K562 (cell line): ENCODE results near the gene GCNT1. TPM values are rescaled to one million over a fixed set of nuclear protein-coding genes. Genes with fewer than 3 reads are reported as not detected.

Experiments
- ATAC-seq: fragments of 200-7000 bp; cut with Tn5 transposase; 3 replicates; pipeline ENCODE4 v1.9.1; 2020; ENCODE audit warnings: moderate library complexity
- BruUV-seq: library from RNA; stranded (reverse); fragments of 400-500 nt; replicated peaks from 2 replicates; lab custom pipeline; 2021; lab: Mats Ljungman, UMichigan
- CTCF ChIA-PET: fragments of 300-600 bp; formaldehyde crosslinking; extraction: SDS; loops from one replicate; lab custom pipeline; 2021; ENCODE audit warnings: low intra/inter-chr PET ratio; lab: Yijun Ruan, JAX
- POLR2A ChIA-PET: fragments of 300-600, 350-650 bp; sonication (Branson Sonifier 250); formaldehyde crosslinking; extraction: SDS; loops from one replicate; lab custom pipeline; 2021; ENCODE audit warnings: antibody characterized with exemption, inconsistent platforms; lab: Yijun Ruan, JAX
- DNase-seq, 4 experiments: peaks; one replicate each; pipeline versions ENCODE4 v3.0.0 to v3.0.0-alpha.2; 2011 to 2018; ENCODE audit warnings: low spot score in 3 of 4, mixed read lengths in 3 of 4; ENCODE audit errors: extremely low read depth in 1 of 4
- FAIRE-seq: peaks from 2 replicates; lab custom pipeline; 2011; peaks lifted over from hg19 to GRCh38; lab: Jason Lieb, UNC
- H2AFZ ChIP-seq: 2 replicates; pipeline ENCODE4 v1.6.0; 2011; ENCODE audit warnings: low read depth, low read length, control low read depth, inconsistent platforms
- H3K27ac ChIP-seq: fragments of 200-600 bp; 3 replicates; pipeline ENCODE4 v1.8.0; 2011; ENCODE audit warnings: low read depth, mild to moderate bottlenecking, control low read depth, inconsistent platforms, low read length, moderate library complexity, mixed read lengths; ENCODE audit errors: extremely low read depth
- H3K27me3 ChIP-seq, 2 experiments: fragments of 300-600 bp in 1 of 2; 2 replicates in 1 of 2; 3 replicates in 1 of 2; pipeline versions ENCODE4 v1.6.0 to v1.8.0; 2011; ENCODE audit warnings: inconsistent platforms in 2 of 2, low read length in 2 of 2, mild to moderate bottlenecking in 1 of 2, mixed read lengths in 1 of 2, moderate library complexity in 1 of 2; ENCODE audit not compliant: control insufficient read depth in 2 of 2, insufficient read depth in 2 of 2
- H3K36me3 ChIP-seq: fragments of 300-600 bp; 3 replicates; pipeline ENCODE4 v1.8.0; 2011; ENCODE audit warnings: mild to moderate bottlenecking, low read length, inconsistent platforms; ENCODE audit not compliant: control insufficient read depth, insufficient read depth
- H3K4me1 ChIP-seq, 2 experiments: fragments of 200-600 bp in 1 of 2; replicated peaks in 1 of 2; 2 replicates in 1 of 2; 3 replicates in 1 of 2; pipeline versions ENCODE4 v1.5.1 to v1.8.0; 2011; ENCODE audit warnings: inconsistent platforms in 2 of 2, low read length in 2 of 2, mild to moderate bottlenecking in 1 of 2, mixed read lengths in 1 of 2, moderate library complexity in 1 of 2; ENCODE audit not compliant: control insufficient read depth in 2 of 2, insufficient read depth in 2 of 2
- H3K4me2 ChIP-seq: 2 replicates; pipeline ENCODE4 v1.6.1; 2011; ENCODE audit warnings: low read length, control low read depth, inconsistent platforms, mixed read lengths; ENCODE audit not compliant: insufficient read depth
- H3K4me3 ChIP-seq: fragments of 200-600 bp; sonication (generic), shearing (Covaris generic); 2 replicates; pipeline ENCODE4 v1.5.1; 2016; ENCODE audit warnings: control low read depth, inconsistent platforms
- H3K79me2 ChIP-seq: fragments of 200-600 bp; 3 replicates; pipeline ENCODE4 v1.8.0; 2011; ENCODE audit warnings: low read length, inconsistent platforms; ENCODE audit not compliant: control insufficient read depth, insufficient read depth
- H3K9ac ChIP-seq, 2 experiments: 2 replicates each; pipeline versions ENCODE4 v1.6.0 to v1.6.1; 2011; ENCODE audit warnings: low read depth in 2 of 2, low read length in 2 of 2, control low read depth in 1 of 2, inconsistent platforms in 1 of 2, mild to moderate bottlenecking in 1 of 2, mixed read lengths in 1 of 2; ENCODE audit not compliant: insufficient read depth in 1 of 2
- H3K9me1 ChIP-seq: one replicate; pipeline ENCODE4 v1.6.0; 2011; ENCODE audit warnings: inconsistent platforms, mild to moderate bottlenecking, low read length, moderate library complexity; ENCODE audit not compliant: control insufficient read depth, insufficient read depth
- H3K9me3 ChIP-seq: replicated peaks from 2 replicates; pipeline ENCODE4 v1.5.1; 2011; ENCODE audit warnings: low read depth, low read length, inconsistent platforms; ENCODE audit not compliant: control insufficient read depth, insufficient read depth
- H4K20me1 ChIP-seq: replicated peaks from 2 replicates; pipeline ENCODE4 v1.6.1; 2011; ENCODE audit warnings: low read length, inconsistent platforms, mixed read lengths; ENCODE audit not compliant: control insufficient read depth, insufficient read depth
- EGR1 ChIP-seq: fragments of 450-650 bp; conservative IDR thresholded peaks from 2 replicates; pipeline ENCODE4 v1.6.1; 2017; ENCODE audit warnings: mild to moderate bottlenecking
- JUNB ChIP-seq: fragments of 450-650 bp; formaldehyde crosslinking; conservative IDR thresholded peaks from 2 replicates; pipeline ENCODE4 v1.4.0; 2020; ENCODE audit warnings: mild to moderate bottlenecking
- MCM2 ChIP-seq: fragments of 450-650 bp; IDR thresholded peaks from 2 replicates; pipeline ENCODE4 v1.6.1; 2017; ENCODE audit warnings: low read depth, mild to moderate bottlenecking
- NCOA6 ChIP-seq: fragments of 450-650 bp; IDR thresholded peaks from 2 replicates; pipeline ENCODE4 v1.6.1; 2017; ENCODE audit warnings: mild to moderate bottlenecking
- NFYB ChIP-seq: IDR thresholded peaks from 2 replicates; pipeline ENCODE4 v1.6.1; 2011; ENCODE audit warnings: mild to moderate bottlenecking, moderate library complexity; ENCODE audit not compliant: insufficient read length; ENCODE audit errors: extremely low read depth
- PHF20 ChIP-seq: fragments of 450-650 bp; IDR thresholded peaks from 2 replicates; pipeline ENCODE4 v1.6.1; 2018; ENCODE audit not compliant: partially characterized antibody
- RB1 ChIP-seq: fragments of 450-650 bp; IDR thresholded peaks from 2 replicates; pipeline ENCODE4 v1.6.1; 2017; ENCODE audit warnings: low read depth, mild to moderate bottlenecking
- RCOR1 ChIP-seq, 2 experiments: IDR thresholded peaks; 2 replicates each; pipeline ENCODE4 v1.6.1; 2012; ENCODE audit warnings: low read depth in 2 of 2, low read length in 2 of 2, borderline replicate concordance in 1 of 2, improper control_type of control experiment in 1 of 2
- ZKSCAN1 ChIP-seq: fragments of 150-350 bp; IDR thresholded peaks from 2 replicates; pipeline ENCODE4 v1.6.1; 2016; ENCODE audit warnings: low read depth, low read length
- ZNF354B ChIP-seq: fragments of 250-450 bp; sonication (Bioruptor Pico); IDR thresholded peaks from 2 replicates; pipeline ENCODE4 v1.4.0; 2020
- WGBS: fragments of 100-300 bp; shearing (Covaris generic); methylation state at CpG from one replicate; pipeline ENCODE4 v1.1.6; 2016; ENCODE audit warnings: low coverage, mixed read lengths; ENCODE audit not compliant: insufficient coverage; ENCODE audit errors: missing lambda C conversion rate; 5-methylcytosine and 5-hydroxymethylcytosine counted together
- in situ Hi-C: fragments of 300-500 bp; cut with MboI; formaldehyde crosslinking; loops from 4 replicates; pipeline ENCODE4 v1.15.0; 2018; ENCODE audit warnings: inconsistent platforms, mixed read lengths
- intact Hi-C: fragments of 100-400 bp; cut with micrococcal nuclease; formaldehyde crosslinking; loops from 2 replicates; pipeline ENCODE4 v1.14.2; 2022
- polyA plus RNA-seq, 8 experiments: library from polyadenylated mRNA; depleted of rRNA in 4 of 8; stranded (reverse) in 5 of 8; unstranded in 3 of 8; fragments of >200 nt; fragmentation: Nextera tagmentation in 2 of 8; fragmentation: Illumina TruSeq in 1 of 8; extraction: Ambion mirVana in 2 of 8; extraction: Trizol in 1 of 8; gene quantifications; 2 replicates each; pipeline versions ENCODE4 v1.2.1 to v1.2.3, GENCODE V29; 2011 to 2014; ENCODE audit warnings: inconsistent platforms in 1 of 8, missing spikeins in 1 of 8
- total RNA-seq, 7 experiments: library from RNA; depleted of rRNA in 6 of 7; stranded (reverse); fragments of >200 nt in 6 of 7; fragmentation: Illumina TruSeq in 2 of 7; extraction: Trizol in 2 of 7; gene quantifications; 2 replicates each; pipeline versions ENCODE4 v1.2.1 to v1.2.3, GENCODE V29; 2011 to 2021; ENCODE audit warnings: low replicate concordance in 1 of 7
- TF ChIP-seq, protein P1 (sequence below): sonication (generic); formaldehyde crosslinking; IDR thresholded peaks from 2 replicates; pipeline ENCODE4 v1.5.0; 2020; ENCODE audit warnings: missing genetic modification reagents

Gene GCNT1
- total and polyA plus RNA-seq, 9 of the 15 experiments (the other 6 are each of a cell fraction or from before 2014, with no cell fraction given), result 0.01 to 0.71 (median 0.10) TPM

DNA sequence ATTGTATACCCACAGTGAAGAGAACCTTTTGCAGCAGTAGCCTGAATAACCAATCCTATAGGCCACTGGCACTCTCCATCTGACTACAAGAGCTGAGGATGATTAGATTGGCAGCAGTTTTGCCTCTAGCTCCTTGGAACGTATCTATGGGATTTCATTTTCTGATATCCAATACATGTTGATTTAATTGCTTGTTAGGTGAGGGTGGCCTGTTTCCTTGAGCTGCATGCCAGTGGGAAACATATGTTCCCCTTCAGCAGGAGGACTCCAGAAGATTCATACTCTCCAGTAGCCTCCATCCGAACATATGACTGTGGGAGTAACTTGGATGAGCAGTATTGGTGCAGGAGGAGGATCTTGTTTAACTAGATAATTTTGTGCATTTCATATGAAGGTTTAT, 51.5 kb downstream of the GCNT1 start:
- H2AFZ ChIP-seq, result no peak overlapping the region
- no peaks in the 10 kb centered on the region for H3K9me1 ChIP-seq
- no peaks in the 10 kb centered on the region for H3K4me1 ChIP-seq
- ChIA-PET POLR2A (no interaction called here), CTCF (no interaction called here)
- no peak for DNase-seq
- no peak overlapping the region for H3K27ac ChIP-seq
- no TSS peak for BruUV-seq
- WGBS, result 0% methylated on average over 2 of the region's 2 CpGs
- H3K9ac ChIP-seq, result no peak overlapping the region
- H3K27me3 ChIP-seq, result no peaks in the 10 kb centered on the region; a peak in 2 of 5 replicates
- TF ChIP-seq MCM2, result no peak
- no peak for TF ChIP-seq NCOA6
- no peak for TF ChIP-seq NFYB
- no peak for TF ChIP-seq EGR1
- TF ChIP-seq JUNB (CRISPR knock-in tag), result no peak
- no peak for TF ChIP-seq ZNF354B (CRISPR knock-in tag)
- no peak for TF ChIP-seq ZKSCAN1
- TF ChIP-seq RCOR1 (IDR thresholded peaks at IDR 0.05; ENCODE audit: borderline replicate concordance in 1 of 2, low read depth in 2 of 2, low read length in 2 of 2), result no peak
- no peak for TF ChIP-seq RB1
- TF ChIP-seq, protein P1, sequence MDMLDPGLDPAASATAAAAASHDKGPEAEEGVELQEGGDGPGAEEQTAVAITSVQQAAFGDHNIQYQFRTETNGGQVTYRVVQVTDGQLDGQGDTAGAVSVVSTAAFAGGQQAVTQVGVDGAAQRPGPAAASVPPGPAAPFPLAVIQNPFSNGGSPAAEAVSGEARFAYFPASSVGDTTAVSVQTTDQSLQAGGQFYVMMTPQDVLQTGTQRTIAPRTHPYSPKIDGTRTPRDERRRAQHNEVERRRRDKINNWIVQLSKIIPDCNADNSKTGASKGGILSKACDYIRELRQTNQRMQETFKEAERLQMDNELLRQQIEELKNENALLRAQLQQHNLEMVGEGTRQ (CRISPR knock-in tag), result no peak
- no peak for TF ChIP-seq PHF20
- H3K4me3 ChIP-seq, result no peak overlapping the region
- in situ Hi-C loops (no loop called here), intact Hi-C loops (no loop called here)
- H3K36me3 ChIP-seq, result no peaks in the 10 kb centered on the region
- H3K4me2 ChIP-seq, result no peak overlapping the region
- ATAC-seq, result no peak
- no peaks in the 10 kb centered on the region for H3K9me3 ChIP-seq
- FAIRE-seq, result no peak
- H3K79me2 ChIP-seq, result no peaks in the 10 kb centered on the region
- H4K20me1 ChIP-seq, result no peaks in the 10 kb centered on the region
